Spleen (tissue), 7 donors: ENCODE results near the gene ZNF91.

ENCODE experiments used
- CTCF ChIP-seq, 11 experiments: fragments of 200-600 bp in 7 of 11; fragments of 450-650 bp in 4 of 11; sonication (generic) in 4 of 11; IDR thresholded peaks in 8 of 11; conservative IDR thresholded peaks in 3 of 11; 1 replicate in 7 of 11; 2 replicates in 4 of 11; pipeline versions ENCODE4 v1.4.0 to v1.8.0; 2016 to 2021; ENCODE audit warnings: antibody characterized with exemption in 11 of 11, inconsistent platforms in 4 of 11, mild to moderate bottlenecking in 1 of 11
- POLR2A ChIP-seq, 3 donors: fragments of 450-650 bp; IDR thresholded peaks; one replicate each; pipeline ENCODE4 v1.5.1; 2017; ENCODE audit warnings: antibody characterized with exemption in 3 of 3, mild to moderate bottlenecking in 1 of 3
- donor health status: DM: no; HTN: no; CAD: no; lungs with moderate emphysema.
- donor health status: DM: no; HTN: no; CAD: no.
- donor health status: DM: no; HTN: no; CAD: no.

GRCh38 chr19:23382955-23383354, 12.3 kb downstream of the ZNF91 start:
- TF ChIP-seq CTCF (IDR thresholded peaks at IDR 0.05 in 8 of 11, conservative IDR thresholded peaks at IDR 0.05 in 3 of 11) (no peak), POLR2A (IDR thresholded peaks at IDR 0.05) (no peak)
